ENCODE results near the gene GMCL1.
"Not testable (repeated sequence)": the region's sequence is repeated elsewhere in the genome, so short reads cannot be mapped to it uniquely, and the experiment has no call there.

Gene GMCL1

DNA sequence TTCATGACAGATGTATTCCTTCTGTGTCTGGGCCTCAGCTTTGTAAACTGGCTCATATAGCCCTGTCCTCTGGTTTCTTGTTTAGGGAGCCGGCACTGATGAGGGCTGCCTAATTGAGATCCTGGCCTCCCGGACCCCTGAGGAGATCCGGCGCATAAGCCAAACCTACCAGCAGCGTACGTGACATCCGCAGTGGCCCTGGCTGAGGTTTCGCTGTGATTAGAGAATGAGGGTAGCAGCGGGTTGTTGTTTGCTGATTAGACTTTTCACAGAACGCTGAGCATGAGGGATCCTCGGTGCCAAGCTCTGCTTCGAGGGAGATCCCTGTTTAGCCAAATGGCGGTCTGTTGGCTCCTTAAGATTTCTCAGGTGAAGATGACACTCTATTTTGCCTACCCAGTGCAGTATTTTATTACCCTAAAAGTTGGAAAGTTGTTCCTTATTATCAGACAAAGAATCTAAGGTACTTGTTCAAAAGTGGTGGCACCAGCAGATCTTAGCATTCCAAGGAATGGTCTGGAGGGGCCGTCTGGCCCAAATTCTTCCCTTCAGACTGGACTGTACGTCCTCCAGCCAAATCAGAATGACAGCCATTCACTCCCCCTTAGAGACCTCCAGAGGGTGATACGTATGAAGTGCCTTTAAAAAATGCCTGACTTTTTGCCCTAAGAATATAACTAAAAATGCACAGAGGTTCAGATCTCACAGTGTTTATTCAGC, 21.5 kb upstream of the GMCL1 start:
- no peak for DNase-seq (ENCODE audit: low spot score)

DNA sequence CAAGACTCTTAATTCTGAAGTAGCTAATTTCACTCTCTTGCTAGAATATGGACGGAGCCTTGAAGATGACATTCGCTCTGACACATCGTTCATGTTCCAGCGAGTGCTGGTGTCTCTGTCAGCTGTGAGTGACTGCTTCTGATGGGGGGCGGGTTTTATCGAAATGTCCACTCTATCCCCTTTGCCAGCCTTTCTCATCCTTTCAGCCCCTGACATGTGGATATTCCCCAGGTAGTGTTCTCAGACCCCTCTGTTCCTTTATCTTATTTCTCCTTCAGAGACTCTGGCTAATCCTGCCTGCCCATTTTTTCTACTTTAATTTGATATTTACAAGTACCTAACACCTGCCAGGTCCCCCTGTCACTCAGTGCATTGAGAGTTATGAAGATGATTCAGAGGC, 18.9 kb upstream of the GMCL1 start:
- DNase-seq (ENCODE audit: low spot score): no peak

DNA sequence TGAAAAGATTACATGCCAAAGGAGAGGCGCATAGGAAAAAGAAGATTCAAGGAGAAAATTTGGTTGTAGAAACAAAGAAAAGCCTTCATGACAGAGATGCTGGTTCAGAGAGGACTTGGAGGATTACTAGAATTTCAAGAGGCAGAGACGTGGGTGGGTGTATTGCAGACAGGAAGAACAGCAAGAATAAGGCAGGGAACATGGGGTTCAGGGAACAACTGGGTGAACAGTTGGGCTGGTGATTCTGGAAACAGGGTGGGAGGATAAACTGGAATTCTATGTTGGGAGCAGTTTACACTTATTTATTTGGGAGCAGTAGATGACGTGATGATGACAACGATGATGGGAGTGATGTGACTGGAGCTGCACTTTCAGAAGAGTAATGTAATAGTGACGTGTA, 18.4 kb upstream of the GMCL1 start:
- no peak for DNase-seq (ENCODE audit: low spot score)

DNA sequence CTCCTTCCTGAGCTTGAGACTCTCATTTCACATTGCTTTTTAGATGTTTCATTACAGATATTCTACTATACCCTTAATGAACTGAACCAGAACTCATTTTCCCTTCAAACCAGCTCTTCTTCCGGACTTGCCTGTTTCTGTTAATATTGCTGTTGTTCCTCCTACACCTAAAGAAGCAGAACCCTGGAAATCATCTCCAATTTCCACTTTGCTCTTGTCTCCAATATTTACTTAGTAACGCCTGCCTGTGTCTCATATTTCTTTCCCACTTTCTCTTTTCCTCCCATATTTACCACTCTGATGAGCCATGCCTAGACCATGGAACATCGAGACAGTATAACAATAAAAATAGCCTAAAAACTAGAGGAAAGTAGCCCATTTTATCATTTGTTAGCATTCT, 17.9 kb upstream of the GMCL1 start:
- no peak for DNase-seq (ENCODE audit: low spot score)

DNA sequence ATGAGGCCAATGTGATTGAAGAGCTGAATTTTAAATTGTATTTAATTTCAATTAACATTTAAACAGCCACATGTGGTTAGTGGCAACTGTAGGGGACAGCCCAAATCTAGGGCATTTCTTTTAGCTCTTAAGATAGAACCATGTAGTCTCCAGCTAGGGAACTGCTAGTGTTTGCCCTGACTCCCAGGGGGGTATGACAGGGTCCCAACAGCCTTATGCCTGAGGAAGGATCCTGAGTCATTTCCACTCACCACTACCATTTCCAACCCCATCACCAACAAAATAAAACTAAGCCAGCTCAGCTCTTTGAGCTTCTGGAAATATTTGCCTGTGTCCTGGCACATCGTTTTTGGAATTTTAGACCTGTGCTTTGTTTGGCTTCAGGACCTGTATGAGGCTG, 13.7 kb upstream of the GMCL1 start:
- no peak for DNase-seq (ENCODE audit: low spot score)

DNA sequence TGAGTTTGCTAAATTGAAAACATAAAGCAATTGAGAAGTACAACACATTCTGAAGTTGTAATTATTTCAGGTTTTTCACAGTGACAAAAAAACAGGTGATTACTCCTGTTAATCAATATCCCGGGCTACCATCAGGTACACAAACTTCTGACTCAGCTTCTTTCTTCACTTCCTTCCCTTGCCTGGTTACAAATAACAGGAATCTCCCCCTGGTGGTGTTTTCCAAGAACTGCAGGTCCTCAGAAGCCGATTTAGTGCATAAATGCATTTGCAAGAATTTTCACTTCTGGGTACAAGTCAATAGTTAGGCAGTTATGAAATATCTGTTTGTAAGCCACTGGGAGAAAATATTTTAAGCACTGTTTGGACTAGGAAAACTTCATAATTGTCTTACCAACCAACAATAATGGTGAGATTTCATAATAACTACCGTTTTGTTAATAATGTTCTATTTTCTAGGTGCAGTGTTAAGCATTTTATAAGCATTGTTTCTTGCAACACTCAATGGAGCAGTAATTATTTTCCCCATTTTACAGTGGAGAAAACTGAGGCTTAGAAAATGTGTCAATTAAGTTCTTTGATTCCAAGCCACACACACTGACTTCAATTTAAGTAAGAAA, 12.4 kb upstream of the GMCL1 start:
- DNase-seq (ENCODE audit: low spot score): peak; percentile 91

DNA sequence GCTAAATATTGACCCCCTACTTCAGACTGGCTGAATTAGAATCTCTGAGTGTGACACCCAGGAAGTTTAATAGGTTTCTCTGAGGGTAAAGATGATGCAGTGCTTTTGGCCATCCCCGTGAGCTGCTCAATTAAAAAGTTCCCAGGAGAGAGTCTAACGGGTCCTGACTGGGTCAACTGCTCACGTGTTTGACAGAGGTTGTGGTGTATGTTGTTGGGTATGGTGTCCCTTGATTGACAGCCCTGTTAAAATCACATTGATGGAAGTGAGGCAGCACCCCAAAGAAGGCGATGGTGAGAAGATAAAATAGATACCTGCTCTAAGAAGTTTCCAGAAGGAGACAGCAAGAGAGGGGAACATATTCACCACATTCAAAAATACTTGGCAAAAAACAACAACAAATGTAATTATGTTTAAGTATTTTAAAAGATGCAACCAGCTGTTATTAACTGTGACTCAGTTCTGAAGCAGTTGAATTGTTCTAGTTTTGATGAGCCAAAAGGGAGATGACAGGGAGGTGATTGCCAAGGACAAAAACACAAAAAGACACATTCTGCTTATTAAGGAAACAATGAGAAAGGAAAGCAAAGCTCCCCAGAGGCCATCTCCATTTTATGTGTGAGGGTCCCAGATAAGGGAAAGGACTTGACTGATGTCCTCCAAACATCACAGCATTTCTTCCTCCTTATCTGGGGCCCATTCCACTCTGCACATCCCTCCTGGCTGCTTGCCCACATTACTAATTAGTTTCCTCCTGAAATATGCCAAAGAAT, 11.5 kb upstream of the GMCL1 start:
- DNase-seq (ENCODE audit: low spot score): no peak

DNA sequence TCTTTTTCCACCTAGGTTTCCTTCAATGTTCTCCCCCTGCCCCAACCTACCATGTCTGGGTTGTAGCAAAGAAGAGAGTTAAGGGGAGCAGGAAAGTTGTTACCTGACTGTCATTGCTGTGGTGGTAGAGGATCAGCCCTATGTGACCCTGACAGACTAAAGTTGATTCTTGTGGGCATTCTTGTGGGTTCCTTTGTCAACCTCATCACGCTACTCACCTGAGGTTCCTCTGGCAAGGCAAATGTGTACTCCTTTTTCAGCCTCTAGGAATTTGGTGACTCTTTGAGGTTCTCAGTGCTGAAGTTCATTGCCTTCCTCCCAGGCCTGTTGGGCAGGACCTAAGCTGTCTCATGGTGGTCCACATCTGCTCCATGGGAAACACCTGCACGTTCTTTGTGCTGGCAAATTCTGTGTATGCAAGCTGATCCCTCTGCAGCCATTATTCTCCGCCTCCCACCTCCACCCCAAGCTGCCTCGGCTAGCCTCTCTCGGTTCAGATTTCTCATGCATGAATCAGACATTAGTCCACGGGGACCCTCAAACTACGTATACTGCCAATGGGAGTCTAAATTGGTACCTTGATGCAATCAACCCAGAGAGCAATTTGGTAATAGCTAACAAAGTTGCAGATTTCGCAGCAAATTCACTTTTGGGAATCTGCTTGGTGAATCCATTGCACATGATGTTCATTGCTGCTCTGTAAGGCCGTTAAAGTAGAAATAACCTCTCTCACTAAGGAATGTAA, 1.5 kb upstream of the GMCL1 start:
- DNase-seq (ENCODE audit: low spot score): no peak

DNA sequence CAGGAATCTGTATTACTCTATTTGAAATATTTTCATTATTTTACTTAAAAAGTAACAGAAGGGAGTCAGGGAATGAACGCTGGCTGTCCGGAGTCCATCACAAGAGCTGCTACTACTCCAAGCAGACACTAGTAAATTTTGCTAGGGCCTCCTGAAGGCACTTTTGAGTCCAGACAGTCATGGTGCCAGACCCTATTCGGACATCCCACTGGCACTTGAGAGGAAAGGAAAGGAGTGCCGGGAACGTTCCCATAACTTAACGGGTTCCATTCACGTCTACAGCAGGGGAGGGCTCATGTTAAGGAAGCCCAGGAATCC, 563 bp upstream of the GMCL1 start:
- DNase-seq (ENCODE audit: low spot score): no peak

DNA sequence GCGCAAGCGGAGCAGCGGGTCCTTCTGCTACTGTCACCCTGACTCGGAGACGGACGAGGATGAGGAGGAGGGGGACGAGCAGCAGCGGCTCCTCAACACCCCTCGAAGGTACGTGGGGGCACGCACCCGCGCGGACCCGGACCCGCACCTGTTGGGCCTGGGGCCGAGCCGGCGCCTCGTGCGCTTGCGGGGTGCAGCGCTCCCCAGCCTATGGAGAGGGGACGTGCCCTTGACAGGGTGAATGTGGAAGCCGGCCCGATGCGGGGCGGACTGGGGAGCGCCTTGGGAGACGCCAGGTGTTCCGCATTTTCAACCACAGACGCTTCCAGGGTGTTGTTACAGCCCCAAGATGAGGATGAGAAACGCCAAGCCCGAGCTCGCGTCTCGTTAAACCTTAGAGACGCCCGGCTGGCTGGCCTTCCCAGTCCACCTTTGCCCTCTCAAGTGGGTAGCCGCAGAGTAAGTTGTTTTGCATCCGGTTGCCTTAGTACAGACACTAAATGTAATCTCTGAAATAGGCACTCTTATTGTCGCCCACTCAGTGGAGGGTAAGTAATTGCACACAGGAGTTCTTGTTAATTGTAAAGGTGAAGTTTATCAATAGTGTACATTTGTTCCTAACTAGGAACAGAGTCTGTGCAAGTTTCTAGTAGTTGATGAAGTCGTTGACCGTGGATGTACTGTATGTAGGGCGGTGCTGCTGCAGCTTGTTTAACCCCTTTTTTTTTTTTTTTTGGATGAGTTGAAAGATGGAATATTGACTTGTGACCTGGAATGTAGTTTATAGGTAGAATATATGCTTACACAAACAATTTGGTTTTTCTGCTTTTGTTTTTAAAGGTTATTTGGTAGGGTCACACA, 815 bp downstream of the GMCL1 start:
- DNase-seq (ENCODE audit: low spot score): peak; percentile 69

DNA sequence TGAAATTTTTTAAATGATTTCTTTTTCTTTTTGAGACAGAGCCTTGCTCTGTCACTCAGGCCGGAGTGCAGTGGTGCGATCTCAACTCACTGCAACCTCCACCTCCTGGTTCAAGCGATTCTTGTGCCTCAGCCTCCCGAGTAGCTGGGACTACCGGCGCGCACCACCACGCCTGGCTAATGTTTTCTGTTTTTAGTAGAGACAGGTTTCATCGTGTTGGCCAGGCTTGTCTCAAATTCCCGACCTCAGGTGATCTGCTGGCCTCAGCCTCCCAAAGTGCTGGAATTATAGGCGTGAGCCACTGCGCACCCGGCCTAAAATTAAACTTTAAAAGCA, 1.4 kb downstream of the GMCL1 start:
- not testable (repeated sequence) for DNase-seq (ENCODE audit: low spot score)

DNA sequence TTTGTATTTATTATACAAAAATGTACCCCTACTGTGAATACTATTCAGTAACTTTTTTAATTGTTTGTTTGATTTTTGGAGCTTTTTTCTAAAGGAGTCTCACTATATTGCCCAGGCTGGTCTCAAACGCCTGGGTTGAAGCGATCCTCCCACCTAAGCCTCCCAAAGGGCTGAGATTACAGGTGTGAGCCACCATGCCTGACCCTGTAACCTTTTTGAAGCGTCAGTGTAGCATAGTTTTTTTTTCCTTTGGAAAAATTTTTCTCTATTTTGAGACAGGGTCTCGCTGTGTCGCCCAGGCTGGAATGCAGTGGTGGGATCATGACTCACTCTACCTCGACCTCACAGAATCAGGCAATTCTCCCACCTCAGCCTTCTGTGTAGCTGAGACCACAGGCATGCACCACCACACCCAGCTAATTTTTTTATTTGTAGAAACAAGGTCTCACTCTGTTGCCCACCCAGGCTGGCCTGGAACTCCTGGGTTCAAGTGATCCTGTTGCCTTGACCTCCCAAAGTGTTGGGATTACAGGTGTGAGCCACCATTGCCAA, 2.0 kb downstream of the GMCL1 start:
- DNase-seq (ENCODE audit: low spot score): no peak

DNA sequence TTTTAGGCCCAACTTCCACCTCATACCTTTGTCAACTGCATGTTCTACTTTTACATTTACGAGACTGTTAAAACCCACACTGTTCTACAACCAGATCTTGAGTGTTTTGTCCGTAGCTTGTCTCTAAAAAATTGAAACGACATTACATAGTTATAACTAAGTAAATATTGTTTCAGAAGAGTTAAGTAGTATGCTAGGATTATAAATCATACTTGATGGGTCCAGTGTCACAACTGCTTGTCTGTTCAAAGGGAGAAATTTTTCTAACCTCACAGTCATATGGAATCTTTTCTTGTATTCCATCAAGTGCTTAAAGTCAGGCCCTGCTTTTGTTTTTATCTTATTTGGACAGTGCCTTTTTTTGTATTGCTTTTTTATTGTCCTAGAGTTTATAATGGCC, 4.3 kb downstream of the GMCL1 start:
- DNase-seq (ENCODE audit: low spot score): no peak

DNA sequence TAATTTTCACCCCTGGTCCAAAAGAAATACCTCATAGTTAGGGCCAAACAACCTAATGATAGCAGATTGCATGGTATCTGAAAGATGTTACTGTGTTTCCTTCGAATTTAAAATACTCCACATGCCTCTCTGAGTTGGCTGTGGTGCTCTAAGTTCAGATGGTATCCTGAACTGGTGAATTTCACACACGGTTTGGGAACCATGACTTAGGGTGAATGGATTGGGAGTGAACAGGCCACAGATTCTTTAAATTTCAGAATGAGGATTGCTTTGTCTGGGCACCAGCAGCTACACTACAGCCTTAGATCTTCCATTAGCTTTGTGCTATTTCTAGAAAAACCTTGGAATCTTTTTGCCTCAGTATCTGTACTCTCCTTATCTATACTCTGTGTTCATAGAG, 6.2 kb downstream of the GMCL1 start:
- DNase-seq (ENCODE audit: low spot score): no peak

DNA sequence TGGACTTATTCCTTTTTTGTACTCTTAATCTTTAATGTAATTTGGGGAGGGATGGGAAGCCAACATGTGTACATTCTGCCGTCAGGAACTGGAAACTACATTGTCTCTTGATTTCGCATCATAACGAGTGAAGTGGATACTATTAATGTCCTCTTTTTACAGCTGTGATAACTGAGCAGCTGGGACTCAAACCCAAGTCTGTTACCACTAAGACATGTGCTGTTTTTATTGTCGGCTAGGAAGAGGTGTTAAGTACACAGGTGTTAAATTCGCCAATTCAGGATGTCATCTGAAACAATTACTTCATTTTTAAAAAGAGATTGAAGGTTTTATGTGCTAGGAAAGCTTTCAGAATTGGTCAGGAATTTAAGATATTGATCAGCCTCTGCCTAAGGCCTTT, 6.9 kb downstream of the GMCL1 start:
- DNase-seq (ENCODE audit: low spot score): no peak

DNA sequence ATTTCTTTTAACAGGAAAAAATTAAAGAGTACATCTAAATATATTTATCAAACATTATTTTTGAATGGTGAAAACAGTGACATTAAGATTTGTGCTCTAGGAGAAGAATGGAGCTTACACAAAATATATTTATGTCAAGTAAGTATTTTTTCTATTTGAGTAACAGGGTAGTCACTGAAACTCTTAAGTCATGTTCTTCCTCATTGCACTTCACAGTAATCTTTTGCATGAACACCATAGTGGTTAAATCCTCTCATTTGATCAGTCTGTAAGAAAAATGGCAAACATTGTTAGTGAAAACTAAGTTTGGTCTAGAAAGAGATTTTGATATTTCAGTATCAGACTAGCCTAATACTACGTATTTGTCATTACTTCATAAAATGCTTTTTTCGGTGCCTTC, 8.1 kb downstream of the GMCL1 start:
- no peak for DNase-seq (ENCODE audit: low spot score)

DNA sequence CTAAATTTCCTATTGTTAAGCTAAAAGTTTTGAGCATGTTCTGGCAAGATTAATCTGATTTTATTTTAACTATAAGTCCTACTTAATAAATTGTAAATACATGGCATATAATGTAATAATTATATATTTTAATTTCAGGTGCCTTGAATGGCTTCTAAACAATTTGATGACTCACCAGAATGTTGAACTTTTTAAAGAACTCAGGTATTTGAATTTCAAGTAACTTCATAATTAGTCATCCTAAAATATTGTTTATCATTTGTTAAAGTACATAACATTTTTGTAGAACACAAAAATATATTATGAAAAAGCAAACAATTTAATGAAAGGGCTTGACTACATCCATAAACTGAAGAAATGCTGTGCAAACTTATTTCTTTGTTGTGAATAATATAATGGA, 14.5 kb downstream of the GMCL1 start:
- DNase-seq (ENCODE audit: low spot score): no peak

DNA sequence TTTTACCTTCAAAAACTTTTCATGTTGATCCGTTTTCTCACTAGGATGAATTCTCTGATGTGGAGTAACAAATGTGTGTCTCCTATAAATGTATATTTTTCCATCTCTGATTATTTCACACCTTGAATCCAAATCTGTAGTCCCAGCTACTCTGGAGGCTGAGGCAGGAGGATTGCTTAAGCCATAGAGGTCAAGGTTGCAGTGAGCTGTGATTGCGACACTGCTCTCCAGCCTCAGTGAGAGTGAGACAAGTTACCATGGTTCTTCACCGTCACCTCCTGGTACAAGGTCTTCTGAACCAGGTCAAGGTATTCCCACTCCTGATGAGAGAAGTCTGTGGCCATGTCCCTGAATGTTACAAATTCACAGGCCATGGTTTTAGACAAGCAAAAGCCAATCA, 15.1 kb downstream of the GMCL1 start:
- DNase-seq (ENCODE audit: low spot score): no peak

DNA sequence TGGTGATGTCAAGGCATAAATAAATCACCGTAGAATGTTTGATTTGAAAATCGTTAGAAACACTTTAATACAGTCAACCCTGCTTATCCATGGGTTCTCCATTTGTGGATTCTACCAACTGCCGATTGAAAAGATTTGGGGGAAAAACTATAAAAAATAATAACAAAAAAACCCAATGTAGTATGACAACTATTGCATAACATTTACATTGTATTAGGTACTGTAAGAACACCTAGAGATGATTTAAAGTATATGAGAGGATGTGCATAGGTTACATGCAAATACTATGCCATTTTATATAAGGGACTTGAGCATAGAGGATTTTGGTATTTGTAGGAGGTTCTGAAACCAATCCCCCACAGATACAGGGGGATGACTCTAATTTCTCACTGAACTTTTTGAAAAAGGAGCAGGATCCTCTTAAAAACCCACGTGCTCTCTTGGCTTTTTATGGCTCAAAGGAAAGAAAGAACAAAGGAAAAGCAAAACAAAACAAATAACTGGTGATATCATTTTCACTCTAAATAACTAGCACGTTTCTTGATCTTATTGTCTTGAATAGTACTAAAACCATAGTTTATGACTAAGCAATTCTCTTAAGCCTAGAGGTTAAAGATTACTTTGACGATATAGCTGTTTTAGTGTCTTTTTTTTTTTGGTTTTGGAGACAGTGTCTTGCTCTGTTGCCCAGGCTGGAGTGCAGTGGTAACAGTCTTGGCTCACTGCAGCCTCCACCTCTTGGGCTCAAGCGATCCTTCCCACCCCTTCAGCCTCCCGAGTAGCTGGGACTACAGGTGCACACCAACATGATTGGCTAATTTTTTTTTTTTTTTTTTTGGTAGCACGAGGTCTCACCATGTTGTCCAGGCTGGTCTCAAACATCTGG, 17.0 kb downstream of the GMCL1 start:
- DNase-seq (ENCODE audit: low spot score): no peak

DNA sequence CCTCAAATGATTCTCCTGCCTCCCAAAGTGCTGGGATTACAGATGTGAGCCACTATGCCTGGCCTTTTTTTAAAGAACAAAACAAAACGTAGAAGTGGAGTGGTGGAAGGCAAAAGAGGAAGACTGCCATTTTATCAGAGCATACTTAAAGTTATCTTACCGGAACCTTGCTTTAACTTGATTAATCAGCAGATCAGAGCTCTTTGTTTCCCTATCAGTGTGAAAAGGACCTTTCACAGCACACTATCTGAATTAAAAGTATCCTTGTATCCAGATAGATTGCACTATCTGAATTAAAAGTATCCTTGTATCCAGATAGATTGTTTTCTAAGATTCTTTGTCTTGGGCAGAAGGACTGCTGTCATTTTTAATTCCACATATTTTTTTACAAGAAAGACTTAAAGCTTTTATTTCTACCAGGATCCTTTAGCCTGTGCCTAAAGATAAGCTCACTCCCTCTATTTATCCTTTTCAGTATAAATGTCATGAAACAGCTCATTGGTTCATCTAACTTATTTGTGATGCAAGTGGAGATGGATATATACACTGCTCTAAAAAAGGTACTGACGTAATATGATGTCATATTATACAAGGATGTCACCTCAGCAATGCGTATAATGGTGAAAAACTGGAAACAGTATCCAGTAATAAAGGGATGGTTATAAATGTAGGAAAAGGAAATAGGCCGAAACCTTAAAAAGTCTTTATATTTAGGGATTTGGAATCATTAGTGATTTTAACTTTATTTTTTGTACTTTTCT, 17.8 kb downstream of the GMCL1 start:
- no peak for DNase-seq (ENCODE audit: low spot score)

All from RKO (cell line).